A549 (cell line): ENCODE data around the gene PLAGL2. TPM values are rescaled to one million over a fixed set of nuclear protein-coding genes. Genes with fewer than 3 reads are reported as not detected.

Experiments
- ATAC-seq, 2 experiments: fragments of 200-7000 bp in 1 of 2; fragments of >200 bp in 1 of 2; cut with Nextera tagmentation in 1 of 2; cut with Tn5 transposase in 1 of 2; 3 replicates each; pipeline versions ENCODE4 v1.8.0 to v1.9.1; 2018 to 2020; ENCODE audit warnings: mild to moderate bottlenecking in 1 of 2, moderate library complexity in 1 of 2
- CTCF ChIA-PET: fragments of 300-600 bp; sonication (Branson Sonifier 250); formaldehyde crosslinking; extraction: SDS; loops from one replicate; lab custom pipeline; 2021; ENCODE audit warnings: antibody characterized with exemption, inconsistent platforms; lab: Yijun Ruan, JAX
- POLR2A ChIA-PET: fragments of 350-600 bp; formaldehyde crosslinking; extraction: SDS; loops from one replicate; lab custom pipeline; 2021; ENCODE audit warnings: antibody characterized with exemption, inconsistent platforms; lab: Yijun Ruan, JAX
- DNase-seq, 2 experiments: peaks; one replicate each; pipeline versions ENCODE4 v3.0.0 to v3.0.0-alpha.2; 2011 to 2016; ENCODE audit warnings: low read depth in 1 of 2, low spot score in 1 of 2
- FAIRE-seq: peaks from 2 replicates; lab custom pipeline; 2011; peaks lifted over from hg19 to GRCh38; lab: Jason Lieb, UNC
- H3K27ac ChIP-seq, 2 experiments: fragments of >200 bp; sonication (Bioruptor Twin); formaldehyde crosslinking; 3 replicates each; pipeline ENCODE4 v1.5.1; 2016 to 2017
- H3K4me1 ChIP-seq: fragments of >200 bp; sonication (Bioruptor Twin); formaldehyde crosslinking; 3 replicates; pipeline ENCODE4 v1.6.1; 2016
- H3K4me2 ChIP-seq: fragments of >200 bp; sonication (Bioruptor Twin); formaldehyde crosslinking; 3 replicates; pipeline ENCODE4 v1.6.1; 2016
- H3K4me3 ChIP-seq: fragments of >200 bp; sonication (Bioruptor Twin); formaldehyde crosslinking; 3 replicates; pipeline ENCODE4 v1.5.1; 2016
- H3K9me3 ChIP-seq: fragments of >200 bp; sonication (Bioruptor Twin); formaldehyde crosslinking; 3 replicates; pipeline ENCODE4 v1.6.1; 2016
- CHD4 ChIP-seq: fragments of 200-600 bp; sonication (generic); IDR thresholded peaks from 2 replicates; pipeline ENCODE4 v1.6.1; 2016; ENCODE audit warnings: antibody characterized with exemption, mild to moderate bottlenecking, borderline replicate concordance
- EP300 ChIP-seq, 2 experiments: fragments of >200 bp; sonication (Bioruptor Twin); formaldehyde crosslinking; IDR thresholded peaks; 2 replicates in 1 of 2; 3 replicates in 1 of 2; pipeline ENCODE4 v1.6.1; 2016 to 2017
- FOSL2 ChIP-seq, 2 experiments: fragments of 450-650 bp in 1 of 2; fragments of >200 bp in 1 of 2; sonication (Bioruptor Twin) in 1 of 2; formaldehyde crosslinking; IDR thresholded peaks; 2 replicates each; pipeline versions ENCODE4 v1.5.0 to v1.6.1; 2016 to 2020; ENCODE audit warnings: mild to moderate bottlenecking in 1 of 2, moderate library complexity in 1 of 2
- GATA3 ChIP-seq: IDR thresholded peaks from 2 replicates; pipeline ENCODE4 v1.6.1; 2012; ENCODE audit warnings: borderline replicate concordance
- HOXB13 ChIP-seq: fragments of 250-450 bp; sonication (Bioruptor Pico); IDR thresholded peaks from 2 replicates; pipeline ENCODE4 v1.5.0; 2020; ENCODE audit warnings: low read depth, mild to moderate bottlenecking, moderate library complexity
- HOXB5 ChIP-seq: fragments of 250-450 bp; sonication (Bioruptor Pico); IDR thresholded peaks from 2 replicates; pipeline ENCODE4 v1.5.0; 2020; ENCODE audit warnings: mild to moderate bottlenecking, moderate library complexity
- JUN ChIP-seq, 2 experiments: fragments of >200 bp; sonication (Bioruptor Twin); formaldehyde crosslinking; IDR thresholded peaks; 2 replicates in 1 of 2; 3 replicates in 1 of 2; pipeline ENCODE4 v1.6.1; 2016 to 2017
- MAFK ChIP-seq: fragments of 450-650 bp; IDR thresholded peaks from 2 replicates; pipeline ENCODE4 v1.6.1; 2014; ENCODE audit not compliant: partially characterized antibody
- MYC ChIP-seq: IDR thresholded peaks from 2 replicates; pipeline ENCODE4 v1.6.1; 2012; ENCODE audit warnings: mild to moderate bottlenecking, inconsistent platforms, low read length, improper control_type of control experiment, borderline replicate concordance
- NR3C1 ChIP-seq: fragments of >200 bp; sonication (Bioruptor Twin); formaldehyde crosslinking; IDR thresholded peaks from 3 replicates; pipeline ENCODE4 v1.6.1; 2017
- RAD21 ChIP-seq, 2 experiments: fragments of >200 bp in 1 of 2; sonication (Bioruptor Twin) in 1 of 2; formaldehyde crosslinking in 1 of 2; IDR thresholded peaks in 1 of 2; conservative IDR thresholded peaks in 1 of 2; 2 replicates in 1 of 2; 3 replicates in 1 of 2; pipeline ENCODE4 v1.6.1; 2012 to 2018; ENCODE audit warnings: inconsistent platforms in 1 of 2
- ZNF302 ChIP-seq: fragments of 250-450 bp; sonication (Bioruptor Pico); IDR thresholded peaks from 2 replicates; pipeline ENCODE4 v1.9.0; 2021; ENCODE audit warnings: inconsistent platforms, mild to moderate bottlenecking, moderate library complexity
- WGBS: methylation state at CpG from one replicate; pipeline ENCODE4 v1.1.6; 2017; ENCODE audit errors: missing lambda C conversion rate; 5-methylcytosine and 5-hydroxymethylcytosine counted together
- polyA plus RNA-seq, 4 experiments: library from polyadenylated mRNA; depleted of rRNA in 3 of 4; stranded (reverse); fragments of >200 nt; fragmentation: RNase III in 1 of 4; extraction: RNeasy Plus Mini Kit Qiagen cat#74134 plus additional on column Dnase treatment in 1 of 4; gene quantifications; 2 replicates in 3 of 4; 3 replicates in 1 of 4; pipeline ENCODE4 v1.2.3, GENCODE V29; 2011 to 2017
- TF ChIP-seq, protein P1 (sequence below): fragments of >200 bp; sonication (Bioruptor Twin); formaldehyde crosslinking; IDR thresholded peaks from 3 replicates; pipeline ENCODE4 v1.6.1; 2016
- TF ChIP-seq, protein P2 (sequence below): fragments of 250-450 bp; sonication (Bioruptor Pico); IDR thresholded peaks from 2 replicates; pipeline ENCODE4 v1.5.0; 2020; ENCODE audit warnings: low read depth, mild to moderate bottlenecking, moderate library complexity
- TF ChIP-seq, protein P3 (sequence below): fragments of 250-450 bp; sonication (Bioruptor Pico); IDR thresholded peaks from 2 replicates; pipeline ENCODE4 v1.5.0; 2021; ENCODE audit warnings: mild to moderate bottlenecking, moderate library complexity, borderline replicate concordance
- TF ChIP-seq, protein P4 (sequence below): IDR thresholded peaks from 2 replicates; pipeline ENCODE4 v1.6.1; 2012

Gene PLAGL2
- polyA plus RNA-seq, 2 of the 4 experiments (the other 2 are of a cell fraction): 6.1 to 9.0 TPM

DNA sequence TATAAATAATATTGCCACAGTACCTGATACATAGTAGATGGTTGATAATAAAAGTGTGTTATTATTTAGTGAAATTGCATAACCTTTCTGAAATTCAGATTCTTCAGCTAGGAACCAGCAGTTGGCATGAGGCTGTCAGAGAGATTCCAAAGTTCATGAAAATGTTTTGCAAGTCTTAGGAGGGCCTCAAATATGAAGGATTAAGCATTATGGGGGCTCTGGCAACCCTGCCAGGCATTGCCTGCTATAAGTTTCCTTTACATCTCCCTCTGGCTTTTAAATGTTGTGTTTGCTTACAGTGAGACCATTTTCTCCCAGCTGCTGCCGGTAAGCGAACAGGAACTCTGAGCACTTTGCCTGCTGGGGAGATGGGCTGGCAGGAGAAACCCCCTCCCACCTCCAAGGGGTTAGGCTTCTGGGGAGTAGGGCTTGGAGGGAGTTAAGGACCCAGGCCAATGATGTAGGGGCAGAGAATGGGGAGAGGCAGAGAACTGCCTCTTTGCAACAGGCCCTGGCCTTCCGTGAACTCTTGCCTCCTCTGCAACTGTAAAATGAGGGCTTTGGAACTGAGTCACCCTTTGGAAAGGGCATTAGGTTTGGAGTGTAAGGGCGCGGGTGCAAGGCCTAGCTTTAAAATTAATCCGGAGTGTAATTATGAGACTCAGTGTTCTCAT, 36.7 kb upstream of the PLAGL2 start:
- Histone ChIP-seq H3K4me1 (peaks cover 7% of the 10 kb centered on the region; the same call in 2 of the 3 replicates), H3K4me2 (no peak overlapping the region), H3K4me3 (no peak overlapping the region), H3K27ac (no peak overlapping the region; a peak in 1 of 6 replicates), H3K9me3 (no peaks in the 10 kb centered on the region)
- FAIRE-seq (no peak), DNase-seq (no peak), ATAC-seq (no peak)
- 88% methylated on average over 6 of the region's 6 CpGs for WGBS
- POLR2A ChIA-PET: no interaction called here
- TF ChIP-seq EP300 (IDR thresholded peaks at IDR 0.05) (no peak), MAFK (no peak), ZNF302 (CRISPR knock-in tag) (no peak), MYC (no peak), HOXB13 (CRISPR knock-in tag) (no peak), FOSL2 (IDR thresholded peaks at IDR 0.05) (no peak), FOSL2 (CRISPR knock-in tag; IDR thresholded peaks at IDR 0.05) (no peak), RAD21 (conservative IDR thresholded peaks at IDR 0.05 in 1 of 2, IDR thresholded peaks at IDR 0.05 in 1 of 2) (no peak)
- TF ChIP-seq, protein P1, sequence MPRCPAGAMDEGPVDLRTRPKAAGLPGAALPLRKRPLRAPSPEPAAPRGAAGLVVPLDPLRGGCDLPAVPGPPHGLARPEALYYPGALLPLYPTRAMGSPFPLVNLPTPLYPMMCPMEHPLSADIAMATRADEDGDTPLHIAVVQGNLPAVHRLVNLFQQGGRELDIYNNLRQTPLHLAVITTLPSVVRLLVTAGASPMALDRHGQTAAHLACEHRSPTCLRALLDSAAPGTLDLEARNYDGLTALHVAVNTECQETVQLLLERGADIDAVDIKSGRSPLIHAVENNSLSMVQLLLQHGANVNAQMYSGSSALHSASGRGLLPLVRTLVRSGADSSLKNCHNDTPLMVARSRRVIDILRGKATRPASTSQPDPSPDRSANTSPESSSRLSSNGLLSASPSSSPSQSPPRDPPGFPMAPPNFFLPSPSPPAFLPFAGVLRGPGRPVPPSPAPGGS: no peak
- CTCF ChIA-PET: interaction anchor here (1.2 to 1.3 kb wide), 2 partner anchors 11 to 33 kb away, joined by 3 read pairs; no protein-coding TSS in a partner anchor

DNA sequence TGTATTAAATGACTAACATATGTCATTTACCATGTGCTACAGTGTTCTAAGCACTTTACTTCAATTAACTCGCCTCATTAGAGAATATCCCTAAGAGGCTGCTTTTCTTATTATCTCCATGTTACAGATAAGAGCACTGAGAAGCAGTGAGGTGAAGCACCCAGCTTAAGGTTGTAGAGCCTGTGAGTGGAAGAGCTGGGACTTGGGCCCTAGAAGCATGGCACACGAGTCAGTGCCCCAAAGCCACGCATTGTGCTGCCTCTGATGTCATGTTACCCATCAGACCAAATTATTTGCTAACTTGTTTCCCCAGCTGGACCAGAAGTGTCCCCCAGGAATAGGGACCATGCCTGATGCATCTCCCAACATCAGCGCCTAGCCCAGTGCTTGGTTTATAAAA, 34.3 kb upstream of the PLAGL2 start:
- peaks cover 7% of the 10 kb centered on the region; the same call in 2 of the 3 replicates for H3K4me1 ChIP-seq
- H3K4me2 ChIP-seq: no peak overlapping the region
- no peak overlapping the region for H3K4me3 ChIP-seq
- DNase-seq (no peak), FAIRE-seq (no peak), ATAC-seq (no peak)
- ChIA-PET CTCF (interaction anchor here (1.1 kb wide), 1 partner anchor 8 kb away, joined by 3 read pairs; no protein-coding TSS in a partner anchor), POLR2A (no interaction called here)
- H3K9me3 ChIP-seq: no peaks in the 10 kb centered on the region
- H3K27ac ChIP-seq: no peak overlapping the region
- 70% methylated on average over 4 of the region's 4 CpGs for WGBS
- no peak for TF ChIP-seq CHD4
- TF ChIP-seq NR3C1: no peak
- TF ChIP-seq, protein P2, sequence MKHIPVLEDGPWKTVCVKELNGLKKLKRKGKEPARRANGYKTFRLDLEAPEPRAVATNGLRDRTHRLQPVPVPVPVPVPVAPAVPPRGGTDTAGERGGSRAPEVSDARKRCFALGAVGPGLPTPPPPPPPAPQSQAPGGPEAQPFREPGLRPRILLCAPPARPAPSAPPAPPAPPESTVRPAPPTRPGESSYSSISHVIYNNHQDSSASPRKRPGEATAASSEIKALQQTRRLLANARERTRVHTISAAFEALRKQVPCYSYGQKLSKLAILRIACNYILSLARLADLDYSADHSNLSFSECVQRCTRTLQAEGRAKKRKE (CRISPR knock-in tag): no peak
- TF ChIP-seq, protein P3, sequence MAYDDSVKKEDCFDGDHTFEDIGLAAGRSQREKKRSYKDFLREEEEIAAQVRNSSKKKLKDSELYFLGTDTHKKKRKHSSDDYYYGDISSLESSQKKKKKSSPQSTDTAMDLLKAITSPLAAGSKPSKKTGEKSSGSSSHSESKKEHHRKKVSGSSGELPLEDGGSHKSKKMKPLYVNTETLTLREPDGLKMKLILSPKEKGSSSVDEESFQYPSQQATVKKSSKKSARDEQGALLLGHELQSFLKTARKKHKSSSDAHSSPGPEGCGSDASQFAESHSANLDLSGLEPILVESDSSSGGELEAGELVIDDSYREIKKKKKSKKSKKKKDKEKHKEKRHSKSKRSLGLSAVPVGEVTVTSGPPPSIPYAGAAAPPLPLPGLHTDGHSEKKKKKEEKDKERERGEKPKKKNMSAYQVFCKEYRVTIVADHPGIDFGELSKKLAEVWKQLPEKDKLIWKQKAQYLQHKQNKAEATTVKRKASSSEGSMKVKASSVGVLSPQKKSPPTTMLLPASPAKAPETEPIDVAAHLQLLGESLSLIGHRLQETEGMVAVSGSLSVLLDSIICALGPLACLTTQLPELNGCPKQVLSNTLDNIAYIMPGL (CRISPR knock-in tag): no peak
- TF ChIP-seq EP300 (IDR thresholded peaks at IDR 0.05): no peak
- TF ChIP-seq HOXB5 (CRISPR knock-in tag): no peak
- no peak for TF ChIP-seq JUN (IDR thresholded peaks at IDR 0.05)
- TF ChIP-seq GATA3: no peak
- TF ChIP-seq, protein P4, sequence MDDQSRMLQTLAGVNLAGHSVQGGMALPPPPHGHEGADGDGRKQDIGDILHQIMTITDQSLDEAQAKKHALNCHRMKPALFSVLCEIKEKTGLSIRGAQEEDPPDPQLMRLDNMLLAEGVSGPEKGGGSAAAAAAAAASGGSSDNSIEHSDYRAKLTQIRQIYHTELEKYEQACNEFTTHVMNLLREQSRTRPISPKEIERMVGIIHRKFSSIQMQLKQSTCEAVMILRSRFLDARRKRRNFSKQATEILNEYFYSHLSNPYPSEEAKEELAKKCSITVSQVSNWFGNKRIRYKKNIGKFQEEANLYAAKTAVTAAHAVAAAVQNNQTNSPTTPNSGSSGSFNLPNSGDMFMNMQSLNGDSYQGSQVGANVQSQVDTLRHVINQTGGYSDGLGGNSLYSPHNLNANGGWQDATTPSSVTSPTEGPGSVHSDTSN: no peak
- no peak for TF ChIP-seq ZNF302 (CRISPR knock-in tag)
